Astrocyte (in vitro differentiated cells and primary cell): ENCODE results near the gene FOLR2. TPM values are rescaled to one million over a fixed set of nuclear protein-coding genes. Genes with fewer than 3 reads are reported as not detected.
"Not testable (repeated sequence)": the region's sequence is repeated elsewhere in the genome, so short reads cannot be mapped to it uniquely, and the experiment has no call there.

Experiments
- DNase-seq: peaks from one replicate; pipeline ENCODE4 v3.0.0-alpha.2; 2010; ENCODE audit warnings: low read depth
- FAIRE-seq: peaks from 2 replicates; lab custom pipeline; 2011; peaks lifted over from hg19 to GRCh38; lab: Jason Lieb, UNC
- H2AFZ ChIP-seq: 2 replicates; pipeline ENCODE4 v1.6.0; 2012; ENCODE audit warnings: low read depth, low read length, inconsistent platforms
- H3K27ac ChIP-seq: 2 replicates; pipeline ENCODE4 v1.5.1; 2011; ENCODE audit warnings: low read depth, low read length, inconsistent platforms
- H3K27me3 ChIP-seq: 2 replicates; pipeline ENCODE4 v1.6.0; 2011; ENCODE audit warnings: low read length, inconsistent platforms; ENCODE audit not compliant: insufficient read depth
- H3K36me3 ChIP-seq: 2 replicates; pipeline ENCODE4 v1.5.1; 2011; ENCODE audit warnings: low read length, inconsistent platforms; ENCODE audit not compliant: insufficient read depth
- H3K4me1 ChIP-seq: 2 replicates; pipeline ENCODE4 v1.5.1; 2011; ENCODE audit warnings: low read length, inconsistent platforms; ENCODE audit not compliant: insufficient read depth
- H3K4me2 ChIP-seq: 2 replicates; pipeline ENCODE4 v1.6.0; 2012; ENCODE audit warnings: low read length, inconsistent platforms
- H3K4me3 ChIP-seq: 2 replicates; pipeline ENCODE4 v1.5.1; 2011; ENCODE audit warnings: low read depth, mild to moderate bottlenecking, low read length, inconsistent platforms; ENCODE audit not compliant: insufficient read depth
- H3K79me2 ChIP-seq: 2 replicates; pipeline ENCODE4 v1.6.0; 2012; ENCODE audit warnings: mild to moderate bottlenecking, low read length, inconsistent platforms; ENCODE audit not compliant: insufficient read depth
- H3K9ac ChIP-seq: 2 replicates; pipeline ENCODE4 v1.6.0; 2012; ENCODE audit warnings: mild to moderate bottlenecking, low read length, inconsistent platforms
- H3K9me3 ChIP-seq: 2 replicates; pipeline ENCODE4 v1.5.1; 2012; ENCODE audit warnings: low read depth, mild to moderate bottlenecking, low read length, inconsistent platforms; ENCODE audit not compliant: insufficient read depth
- H4K20me1 ChIP-seq: 2 replicates; pipeline ENCODE4 v1.6.0; 2012; ENCODE audit warnings: low read length, inconsistent platforms; ENCODE audit not compliant: insufficient read depth
- H3K27ac Mint-ChIP-seq: one replicate; pipeline ENCODE4 v1.8.0; 2021; ENCODE audit warnings: mild to moderate bottlenecking, mixed read lengths; ENCODE audit not compliant: unreplicated experiment
- H3K27me3 Mint-ChIP-seq: one replicate; pipeline ENCODE4 v1.8.0; 2021; ENCODE audit warnings: low read depth, mixed read lengths; ENCODE audit not compliant: unreplicated experiment
- H3K36me3 Mint-ChIP-seq: one replicate; pipeline ENCODE4 v1.8.0; 2021; ENCODE audit warnings: low read depth, mixed read lengths; ENCODE audit not compliant: unreplicated experiment
- H3K4me1 Mint-ChIP-seq: one replicate; pipeline ENCODE4 v1.8.0; 2021; ENCODE audit warnings: low read depth, mixed read lengths; ENCODE audit not compliant: unreplicated experiment
- H3K4me3 Mint-ChIP-seq: one replicate; pipeline ENCODE4 v1.8.0; 2021; ENCODE audit warnings: mild to moderate bottlenecking, moderate library complexity, mixed read lengths; ENCODE audit not compliant: unreplicated experiment
- H3K9me3 Mint-ChIP-seq: one replicate; pipeline ENCODE4 v1.8.0; 2021; ENCODE audit warnings: mild to moderate bottlenecking, mixed read lengths; ENCODE audit not compliant: unreplicated experiment
- EZH2 ChIP-seq: IDR thresholded peaks from 2 replicates; pipeline ENCODE4 v1.6.1; 2012; ENCODE audit warnings: mild to moderate bottlenecking, low read length, inconsistent platforms; ENCODE audit not compliant: insufficient read depth
- total RNA-seq: library from RNA; stranded (reverse); gene quantifications from 2 replicates; pipeline ENCODE4 v1.2.1, GENCODE V29; 2021
- TF ChIP-seq, protein P1 (sequence below): IDR thresholded peaks from 2 replicates; pipeline ENCODE4 v1.5.1; 2011; ENCODE audit warnings: low read depth, mild to moderate bottlenecking, inconsistent platforms, low read length, moderate library complexity; ENCODE audit not compliant: insufficient read depth

The FOLR2 gene
- total RNA-seq, 1 donor from 2014 or later = not detected

DNA sequence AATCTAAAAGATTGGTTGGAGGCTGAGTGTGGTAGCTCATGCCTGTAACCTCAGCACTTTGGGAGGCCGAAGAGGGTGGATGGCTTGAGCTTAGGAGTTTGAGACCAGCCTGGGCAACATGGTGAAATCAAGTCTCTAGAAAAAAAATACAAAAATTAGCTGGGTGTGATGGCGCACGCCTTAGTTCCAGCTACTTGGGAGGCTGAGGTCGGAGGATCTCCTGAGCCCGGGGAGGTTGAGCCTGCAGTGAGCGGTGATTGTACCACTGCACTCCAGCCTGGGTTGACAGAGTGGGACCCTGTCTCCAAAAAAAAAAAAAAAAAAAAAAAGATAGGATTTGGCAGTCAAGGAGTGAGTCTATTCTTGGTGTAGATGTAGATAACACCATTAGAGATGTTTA lies 14.0 kb upstream of the FOLR2 start:
- Histone ChIP-seq H2AFZ (no peak overlapping the region), H3K27ac (no peak overlapping the region), H3K9ac (no peak overlapping the region), H3K4me3 (no peak overlapping the region), H3K27me3 (no peaks in the 10 kb centered on the region), H3K79me2 (no peaks in the 10 kb centered on the region), H3K9me3 (no peaks in the 10 kb centered on the region), H3K4me2 (no peak overlapping the region), H3K36me3 (no peaks in the 10 kb centered on the region), H4K20me1 (no peaks in the 10 kb centered on the region), H3K4me1 (no peaks in the 10 kb centered on the region)
- H3K27me3 Mint-ChIP-seq = no peaks in the 10 kb centered on the region
- H3K27ac Mint-ChIP-seq = no peak overlapping the region
- TF ChIP-seq EZH2 = no peak
- TF ChIP-seq, protein P1, sequence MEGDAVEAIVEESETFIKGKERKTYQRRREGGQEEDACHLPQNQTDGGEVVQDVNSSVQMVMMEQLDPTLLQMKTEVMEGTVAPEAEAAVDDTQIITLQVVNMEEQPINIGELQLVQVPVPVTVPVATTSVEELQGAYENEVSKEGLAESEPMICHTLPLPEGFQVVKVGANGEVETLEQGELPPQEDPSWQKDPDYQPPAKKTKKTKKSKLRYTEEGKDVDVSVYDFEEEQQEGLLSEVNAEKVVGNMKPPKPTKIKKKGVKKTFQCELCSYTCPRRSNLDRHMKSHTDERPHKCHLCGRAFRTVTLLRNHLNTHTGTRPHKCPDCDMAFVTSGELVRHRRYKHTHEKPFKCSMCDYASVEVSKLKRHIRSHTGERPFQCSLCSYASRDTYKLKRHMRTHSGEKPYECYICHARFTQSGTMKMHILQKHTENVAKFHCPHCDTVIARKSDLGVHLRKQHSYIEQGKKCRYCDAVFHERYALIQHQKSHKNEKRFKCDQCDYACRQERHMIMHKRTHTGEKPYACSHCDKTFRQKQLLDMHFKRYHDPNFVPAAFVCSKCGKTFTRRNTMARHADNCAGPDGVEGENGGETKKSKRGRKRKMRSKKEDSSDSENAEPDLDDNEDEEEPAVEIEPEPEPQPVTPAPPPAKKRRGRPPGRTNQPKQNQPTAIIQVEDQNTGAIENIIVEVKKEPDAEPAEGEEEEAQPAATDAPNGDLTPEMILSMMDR = no peak
- H3K4me3 Mint-ChIP-seq = no peak overlapping the region
- DNase-seq (no peak), FAIRE-seq (no peak)
- H3K4me1 Mint-ChIP-seq = no peaks in the 10 kb centered on the region
- no peaks in the 10 kb centered on the region for H3K9me3 Mint-ChIP-seq
- no peaks in the 10 kb centered on the region for H3K36me3 Mint-ChIP-seq

DNA sequence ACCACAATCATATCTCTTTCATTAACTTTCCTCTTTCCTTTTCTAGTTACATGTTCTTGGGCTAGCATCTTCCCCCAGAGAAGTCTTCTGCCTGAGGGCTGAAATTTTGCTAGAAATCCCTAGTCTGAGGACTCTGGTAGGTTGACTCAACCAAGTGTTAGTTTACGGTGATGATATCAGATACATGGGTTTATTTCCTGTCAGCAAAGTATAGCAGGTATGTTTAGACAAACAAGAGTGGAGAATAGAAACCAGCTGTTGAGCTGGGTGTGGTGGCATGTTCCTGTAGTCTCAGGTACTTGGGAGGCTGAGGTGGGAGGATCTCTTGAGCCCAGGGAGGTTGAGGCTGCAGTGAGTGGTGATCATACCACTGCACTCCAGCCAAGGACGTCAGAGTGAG lies 13.4 kb upstream of the FOLR2 start:
- no peak overlapping the region for H3K4me3 Mint-ChIP-seq
- Histone ChIP-seq H3K27ac (no peak overlapping the region), H3K9ac (no peak overlapping the region), H3K79me2 (no peaks in the 10 kb centered on the region), H4K20me1 (no peaks in the 10 kb centered on the region), H2AFZ (no peak overlapping the region), H3K9me3 (no peaks in the 10 kb centered on the region), H3K36me3 (no peaks in the 10 kb centered on the region), H3K4me2 (no peak overlapping the region), H3K27me3 (no peaks in the 10 kb centered on the region), H3K4me3 (no peak overlapping the region), H3K4me1 (no peaks in the 10 kb centered on the region)
- H3K27ac Mint-ChIP-seq = no peak overlapping the region
- H3K36me3 Mint-ChIP-seq = no peaks in the 10 kb centered on the region
- TF ChIP-seq EZH2 = no peak
- TF ChIP-seq, protein P1 = no peak
- H3K27me3 Mint-ChIP-seq = no peaks in the 10 kb centered on the region
- H3K9me3 Mint-ChIP-seq = no peaks in the 10 kb centered on the region
- DNase-seq (no peak), FAIRE-seq (no peak)
- H3K4me1 Mint-ChIP-seq = no peaks in the 10 kb centered on the region

DNA sequence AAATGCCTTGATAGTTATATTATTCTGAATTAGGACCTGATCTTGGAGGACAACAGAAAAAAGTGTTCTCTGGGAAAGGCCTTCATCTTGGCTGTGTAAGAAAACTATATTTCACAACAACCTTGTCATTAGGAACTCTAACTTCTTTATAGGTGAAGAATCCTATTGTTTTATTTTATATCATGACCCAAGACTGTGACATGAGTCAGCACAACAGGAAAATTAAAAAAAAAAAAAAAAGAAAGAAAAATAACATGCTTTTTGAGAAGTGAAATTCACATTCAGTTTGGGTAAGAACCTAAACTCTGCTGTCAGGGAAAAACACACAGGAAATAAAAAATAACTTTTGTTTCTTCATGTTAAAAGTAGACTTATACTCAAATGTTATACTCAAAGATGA lies 11.7 kb upstream of the FOLR2 start:
- H3K27me3 Mint-ChIP-seq = peaks cover 2% of the 10 kb centered on the region
- H3K4me1 ChIP-seq = no peaks in the 10 kb centered on the region
- H3K9me3 Mint-ChIP-seq = peaks cover 10% of the 10 kb centered on the region
- no peak overlapping the region for H3K4me3 ChIP-seq
- H3K4me3 Mint-ChIP-seq = no peak overlapping the region
- peaks cover 2% of the 10 kb centered on the region for H3K36me3 Mint-ChIP-seq
- H3K27ac ChIP-seq = no peak overlapping the region
- H3K9me3 ChIP-seq = no peaks in the 10 kb centered on the region
- DNase-seq (no peak), FAIRE-seq (no peak)
- no peak overlapping the region for H2AFZ ChIP-seq
- no peaks in the 10 kb centered on the region for H3K27me3 ChIP-seq
- no peaks in the 10 kb centered on the region for H3K36me3 ChIP-seq
- H3K9ac ChIP-seq = no peak overlapping the region
- TF ChIP-seq, protein P1 = no peak
- TF ChIP-seq EZH2 = no peak
- no peaks in the 10 kb centered on the region for H3K79me2 ChIP-seq
- no peak overlapping the region for H3K27ac Mint-ChIP-seq
- H3K4me1 Mint-ChIP-seq = no peaks in the 10 kb centered on the region
- H3K4me2 ChIP-seq = no peak overlapping the region
- no peaks in the 10 kb centered on the region for H4K20me1 ChIP-seq

DNA sequence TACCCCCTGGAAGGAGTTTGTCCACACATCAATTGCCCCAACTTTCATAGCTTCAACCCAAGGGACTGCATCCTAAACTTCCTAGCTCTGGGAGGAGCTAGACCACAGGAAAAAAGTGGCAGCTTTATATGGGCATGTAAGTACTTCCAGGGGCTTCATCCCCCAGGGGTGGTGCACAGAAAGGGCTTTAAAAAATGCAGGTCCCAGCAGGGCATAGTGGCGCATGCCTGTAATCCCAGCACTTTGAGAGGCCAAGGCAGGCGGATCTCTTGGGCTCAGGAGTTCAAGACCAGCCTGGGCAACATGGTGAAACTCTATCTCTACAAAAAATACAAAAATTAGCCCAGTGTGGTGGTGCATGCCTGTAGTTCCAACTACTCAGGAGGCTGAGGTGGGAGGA lies 9.8 kb upstream of the FOLR2 start:
- H3K79me2 ChIP-seq, H3K27ac Mint-ChIP-seq, H2AFZ ChIP-seq, H3K4me1 Mint-ChIP-seq, H3K9me3 ChIP-seq, H3K36me3 Mint-ChIP-seq, H3K4me3 ChIP-seq, H3K36me3 ChIP-seq, H3K9ac ChIP-seq, H3K27me3 ChIP-seq, H3K27me3 Mint-ChIP-seq, H3K27ac ChIP-seq, H3K4me2 ChIP-seq, H3K4me1 ChIP-seq, H3K4me3 Mint-ChIP-seq, DNase-seq, H4K20me1 ChIP-seq, FAIRE-seq: not testable (repeated sequence)
- peaks cover 15% of the 10 kb centered on the region for H3K9me3 Mint-ChIP-seq
